A549 (cell line): Measurements from ENCODE around the gene SCN4B. TPM values are rescaled to one million over a fixed set of nuclear protein-coding genes. Genes with fewer than 3 reads are reported as not detected.

Source experiments
- ATAC-seq, 2 experiments: fragments of 200-7000 bp in 1 of 2; fragments of >200 bp in 1 of 2; cut with Nextera tagmentation in 1 of 2; cut with Tn5 transposase in 1 of 2; 3 replicates each; pipeline versions ENCODE4 v1.8.0 to v1.9.1; 2018 to 2020; ENCODE audit warnings: mild to moderate bottlenecking in 1 of 2, moderate library complexity in 1 of 2
- CTCF ChIA-PET: fragments of 300-600 bp; sonication (Branson Sonifier 250); formaldehyde crosslinking; extraction: SDS; loops from one replicate; lab custom pipeline; 2021; ENCODE audit warnings: antibody characterized with exemption, inconsistent platforms; lab: Yijun Ruan, JAX
- POLR2A ChIA-PET: fragments of 350-600 bp; formaldehyde crosslinking; extraction: SDS; loops from one replicate; lab custom pipeline; 2021; ENCODE audit warnings: antibody characterized with exemption, inconsistent platforms; lab: Yijun Ruan, JAX
- DNase-seq, 2 experiments: peaks; one replicate each; pipeline versions ENCODE4 v3.0.0 to v3.0.0-alpha.2; 2011 to 2016; ENCODE audit warnings: low read depth in 1 of 2, low spot score in 1 of 2
- FAIRE-seq: peaks from 2 replicates; lab custom pipeline; 2011; peaks lifted over from hg19 to GRCh38; lab: Jason Lieb, UNC
- H3K27ac ChIP-seq, 2 experiments: fragments of >200 bp; sonication (Bioruptor Twin); formaldehyde crosslinking; 3 replicates each; pipeline ENCODE4 v1.5.1; 2016 to 2017
- H3K4me1 ChIP-seq: fragments of >200 bp; sonication (Bioruptor Twin); formaldehyde crosslinking; 3 replicates; pipeline ENCODE4 v1.6.1; 2016
- H3K4me2 ChIP-seq: fragments of >200 bp; sonication (Bioruptor Twin); formaldehyde crosslinking; 3 replicates; pipeline ENCODE4 v1.6.1; 2016
- H3K4me3 ChIP-seq: fragments of >200 bp; sonication (Bioruptor Twin); formaldehyde crosslinking; 3 replicates; pipeline ENCODE4 v1.5.1; 2016
- H3K9me3 ChIP-seq: fragments of >200 bp; sonication (Bioruptor Twin); formaldehyde crosslinking; 3 replicates; pipeline ENCODE4 v1.6.1; 2016
- CBX2 ChIP-seq: fragments of 200-600 bp; sonication (generic); IDR thresholded peaks from 2 replicates; pipeline ENCODE4 v1.6.1; 2016; ENCODE audit warnings: low read depth, mild to moderate bottlenecking, borderline replicate concordance
- CHD2 ChIP-seq: fragments of 150-350 bp; IDR thresholded peaks from 2 replicates; pipeline ENCODE4 v1.6.1; 2014; ENCODE audit warnings: low read length; ENCODE audit not compliant: partially characterized antibody
- EHF ChIP-seq: fragments of 250-450 bp; sonication (Bioruptor Pico); IDR thresholded peaks from 2 replicates; pipeline ENCODE4 v1.5.0; 2020; ENCODE audit warnings: mild to moderate bottlenecking
- EHMT2 ChIP-seq: fragments of 200-600 bp; sonication (generic); IDR thresholded peaks from 2 replicates; pipeline ENCODE4 v1.6.1; 2016; ENCODE audit warnings: antibody characterized with exemption, low read depth, mild to moderate bottlenecking, moderate library complexity
- EP300 ChIP-seq, 2 experiments: fragments of >200 bp; sonication (Bioruptor Twin); formaldehyde crosslinking; IDR thresholded peaks; 2 replicates in 1 of 2; 3 replicates in 1 of 2; pipeline ENCODE4 v1.6.1; 2016 to 2017
- ESRRA ChIP-seq: fragments of 150-350 bp; IDR thresholded peaks from 2 replicates; pipeline ENCODE4 v1.6.1; 2014; ENCODE audit warnings: mild to moderate bottlenecking, low read length, borderline replicate concordance
- FOSB ChIP-seq: fragments of 250-450 bp; sonication (Bioruptor Pico); IDR thresholded peaks from 2 replicates; pipeline ENCODE4 v1.5.0; 2020; ENCODE audit warnings: mild to moderate bottlenecking, moderate library complexity
- GATA3 ChIP-seq: IDR thresholded peaks from 2 replicates; pipeline ENCODE4 v1.6.1; 2012; ENCODE audit warnings: borderline replicate concordance
- KDM1A ChIP-seq: fragments of 200-600 bp; sonication (generic); IDR thresholded peaks from 2 replicates; pipeline ENCODE4 v1.6.1; 2016; ENCODE audit warnings: low read depth, mild to moderate bottlenecking
- RAD21 ChIP-seq, 2 experiments: fragments of >200 bp in 1 of 2; sonication (Bioruptor Twin) in 1 of 2; formaldehyde crosslinking in 1 of 2; IDR thresholded peaks in 1 of 2; conservative IDR thresholded peaks in 1 of 2; 2 replicates in 1 of 2; 3 replicates in 1 of 2; pipeline ENCODE4 v1.6.1; 2012 to 2018; ENCODE audit warnings: inconsistent platforms in 1 of 2
- RNF2 ChIP-seq: fragments of 200-600 bp; sonication (generic); IDR thresholded peaks from 2 replicates; pipeline ENCODE4 v1.6.1; 2016; ENCODE audit warnings: low read depth, mild to moderate bottlenecking, antibody characterized with exemption, moderate library complexity, borderline replicate concordance
- SMC3 ChIP-seq: fragments of >200 bp; sonication (Bioruptor Twin); formaldehyde crosslinking; IDR thresholded peaks from 3 replicates; pipeline ENCODE4 v1.6.1; 2018; ENCODE audit warnings: inconsistent platforms
- TP53 ChIP-seq: fragments of 250-450 bp; sonication (Bioruptor Pico); IDR thresholded peaks from 2 replicates; pipeline ENCODE4 v1.5.0; 2021; ENCODE audit warnings: mild to moderate bottlenecking, moderate library complexity
- ZFP36 ChIP-seq: fragments of 450-650 bp; IDR thresholded peaks from 2 replicates; pipeline ENCODE4 v1.6.1; 2014; ENCODE audit warnings: borderline replicate concordance; ENCODE audit not compliant: partially characterized antibody
- WGBS: methylation state at CpG from one replicate; pipeline ENCODE4 v1.1.6; 2017; ENCODE audit errors: missing lambda C conversion rate; 5-methylcytosine and 5-hydroxymethylcytosine counted together
- polyA plus RNA-seq, 4 experiments: library from polyadenylated mRNA; depleted of rRNA in 3 of 4; stranded (reverse); fragments of >200 nt; fragmentation: RNase III in 1 of 4; extraction: RNeasy Plus Mini Kit Qiagen cat#74134 plus additional on column Dnase treatment in 1 of 4; gene quantifications; 2 replicates in 3 of 4; 3 replicates in 1 of 4; pipeline ENCODE4 v1.2.3, GENCODE V29; 2011 to 2017
- TF ChIP-seq, protein P1 (sequence below): fragments of >200 bp; sonication (Bioruptor Twin); formaldehyde crosslinking; IDR thresholded peaks from 3 replicates; pipeline ENCODE4 v1.5.1; 2016
- TF ChIP-seq, protein P2 (sequence below): fragments of >200 bp; sonication (Bioruptor Twin); formaldehyde crosslinking; IDR thresholded peaks from 3 replicates; pipeline ENCODE4 v1.6.1; 2016
- TF ChIP-seq, protein P3 (sequence below): fragments of 250-450 bp; sonication (Bioruptor Pico); IDR thresholded peaks from 2 replicates; pipeline ENCODE4 v1.5.0; 2020; ENCODE audit warnings: low read depth, mild to moderate bottlenecking, moderate library complexity

Gene SCN4B
- polyA plus RNA-seq, 2 of the 4 experiments (the other 2 are of a cell fraction): 0.12 TPM; not detected in 1

DNA sequence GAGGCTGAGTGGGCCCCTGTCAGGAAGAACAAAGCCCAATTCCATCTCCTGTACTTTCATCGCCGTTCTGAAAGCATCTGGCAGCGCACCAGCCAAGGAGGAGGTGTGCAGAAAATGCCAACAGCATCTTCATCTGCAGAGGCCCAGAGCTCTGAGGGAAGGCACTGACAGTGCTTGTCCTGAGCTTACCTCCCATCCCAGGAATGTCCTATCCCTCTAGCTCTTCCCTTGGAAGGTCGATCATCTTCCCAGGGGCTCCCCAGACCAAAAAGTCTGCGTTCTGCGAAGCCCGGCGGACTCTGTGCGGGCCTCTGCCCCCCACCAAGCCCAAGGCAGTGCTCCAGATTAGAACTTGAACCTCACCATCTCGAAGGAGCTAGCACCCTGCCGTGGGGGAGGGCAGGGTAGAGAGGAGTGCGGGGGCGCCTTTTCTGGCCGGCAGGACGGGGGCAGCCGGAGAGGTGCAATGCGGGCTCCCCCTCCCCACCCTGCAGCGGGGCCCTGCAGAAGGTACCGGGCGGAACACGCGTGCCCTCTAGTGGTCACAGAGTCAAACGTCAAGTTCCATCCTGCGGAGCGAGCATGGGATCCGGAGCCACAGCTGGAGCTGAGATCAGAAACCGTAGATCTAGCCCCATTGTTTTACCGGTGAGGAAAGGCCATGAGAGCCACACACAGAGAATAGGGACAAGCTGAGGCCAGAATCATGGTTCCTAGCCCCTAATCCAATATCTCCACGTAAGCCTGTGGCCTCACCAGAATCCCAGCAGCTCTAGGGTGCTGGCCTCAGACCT lies 18.8 kb upstream of the SCN4B start:
- ChIA-PET POLR2A (interaction anchor here (0.9 kb wide), 1 partner anchor 23 kb away, joined by 3 read pairs; no protein-coding TSS in a partner anchor), CTCF (interaction anchor here (0.6 to 11.1 kb wide), 30 partner anchors 9 to 348 kb away, joined by 3 to 165 read pairs (median 4); partner anchors contain the start of gene SCN4B)
- no peak overlapping the region for H3K4me3 ChIP-seq
- no peaks in the 10 kb centered on the region for H3K9me3 ChIP-seq
- DNase-seq: peak; percentile 37 to 82
- ATAC-seq: peak; percentile 81 to 91; a peak in 5 of 6 replicates
- H3K4me2 ChIP-seq: peak overlapping the region; percentile 46
- FAIRE-seq: no peak
- TF ChIP-seq EHMT2 (no peak), SMC3 (peak; percentile 63), FOSB (CRISPR knock-in tag) (no peak), ZFP36 (no peak), ESRRA (no peak), RAD21 (conservative IDR thresholded peaks at IDR 0.05 in 1 of 2, IDR thresholded peaks at IDR 0.05 in 1 of 2) (peak; percentile 72 to 77), KDM1A (no peak), CBX2 (no peak), EP300 (IDR thresholded peaks at IDR 0.05) (no peak)
- TF ChIP-seq, protein P1, sequence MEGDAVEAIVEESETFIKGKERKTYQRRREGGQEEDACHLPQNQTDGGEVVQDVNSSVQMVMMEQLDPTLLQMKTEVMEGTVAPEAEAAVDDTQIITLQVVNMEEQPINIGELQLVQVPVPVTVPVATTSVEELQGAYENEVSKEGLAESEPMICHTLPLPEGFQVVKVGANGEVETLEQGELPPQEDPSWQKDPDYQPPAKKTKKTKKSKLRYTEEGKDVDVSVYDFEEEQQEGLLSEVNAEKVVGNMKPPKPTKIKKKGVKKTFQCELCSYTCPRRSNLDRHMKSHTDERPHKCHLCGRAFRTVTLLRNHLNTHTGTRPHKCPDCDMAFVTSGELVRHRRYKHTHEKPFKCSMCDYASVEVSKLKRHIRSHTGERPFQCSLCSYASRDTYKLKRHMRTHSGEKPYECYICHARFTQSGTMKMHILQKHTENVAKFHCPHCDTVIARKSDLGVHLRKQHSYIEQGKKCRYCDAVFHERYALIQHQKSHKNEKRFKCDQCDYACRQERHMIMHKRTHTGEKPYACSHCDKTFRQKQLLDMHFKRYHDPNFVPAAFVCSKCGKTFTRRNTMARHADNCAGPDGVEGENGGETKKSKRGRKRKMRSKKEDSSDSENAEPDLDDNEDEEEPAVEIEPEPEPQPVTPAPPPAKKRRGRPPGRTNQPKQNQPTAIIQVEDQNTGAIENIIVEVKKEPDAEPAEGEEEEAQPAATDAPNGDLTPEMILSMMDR: peak; percentile 71
- TF ChIP-seq, protein P2, sequence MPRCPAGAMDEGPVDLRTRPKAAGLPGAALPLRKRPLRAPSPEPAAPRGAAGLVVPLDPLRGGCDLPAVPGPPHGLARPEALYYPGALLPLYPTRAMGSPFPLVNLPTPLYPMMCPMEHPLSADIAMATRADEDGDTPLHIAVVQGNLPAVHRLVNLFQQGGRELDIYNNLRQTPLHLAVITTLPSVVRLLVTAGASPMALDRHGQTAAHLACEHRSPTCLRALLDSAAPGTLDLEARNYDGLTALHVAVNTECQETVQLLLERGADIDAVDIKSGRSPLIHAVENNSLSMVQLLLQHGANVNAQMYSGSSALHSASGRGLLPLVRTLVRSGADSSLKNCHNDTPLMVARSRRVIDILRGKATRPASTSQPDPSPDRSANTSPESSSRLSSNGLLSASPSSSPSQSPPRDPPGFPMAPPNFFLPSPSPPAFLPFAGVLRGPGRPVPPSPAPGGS: no peak
- TF ChIP-seq, protein P3, sequence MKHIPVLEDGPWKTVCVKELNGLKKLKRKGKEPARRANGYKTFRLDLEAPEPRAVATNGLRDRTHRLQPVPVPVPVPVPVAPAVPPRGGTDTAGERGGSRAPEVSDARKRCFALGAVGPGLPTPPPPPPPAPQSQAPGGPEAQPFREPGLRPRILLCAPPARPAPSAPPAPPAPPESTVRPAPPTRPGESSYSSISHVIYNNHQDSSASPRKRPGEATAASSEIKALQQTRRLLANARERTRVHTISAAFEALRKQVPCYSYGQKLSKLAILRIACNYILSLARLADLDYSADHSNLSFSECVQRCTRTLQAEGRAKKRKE (CRISPR knock-in tag): no peak
- no peak overlapping the region for H3K27ac ChIP-seq
- H3K4me1 ChIP-seq: peaks cover 10% of the 10 kb centered on the region; the same call in 2 of the 3 replicates
- 19% methylated on average over 15 of the region's 29 CpGs for WGBS

DNA sequence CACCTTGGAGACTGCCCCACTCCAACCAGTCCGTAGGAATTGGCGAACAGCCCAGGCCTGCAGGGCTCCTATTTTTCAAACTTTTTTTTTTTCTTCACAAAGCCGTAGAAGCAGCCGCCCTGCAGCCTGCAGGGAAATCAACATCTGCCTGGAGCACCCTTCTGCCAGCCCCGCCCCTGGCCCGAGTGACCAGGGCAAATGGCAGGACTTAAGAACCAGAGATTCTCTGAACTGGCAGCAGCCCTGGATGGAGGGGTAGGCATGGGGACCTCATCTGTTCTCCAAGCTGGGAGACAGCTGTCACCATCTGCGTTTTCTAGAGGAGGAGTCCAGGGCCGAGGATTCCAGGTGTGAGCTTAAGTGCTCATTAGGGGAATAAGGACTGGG lies 18.3 kb upstream of the SCN4B start:
- TF ChIP-seq RNF2: no peak
- TF ChIP-seq GATA3: no peak
- TF ChIP-seq ZFP36: no peak
- TF ChIP-seq CHD2: no peak
- no peak for TF ChIP-seq EHF (CRISPR knock-in tag)
- TF ChIP-seq TP53 (CRISPR knock-in tag): no peak
- TF ChIP-seq CBX2: no peak
- 29% methylated on average over 6 of the region's 8 CpGs for WGBS
- ChIA-PET POLR2A (interaction anchor here (0.9 kb wide), 1 partner anchor 24 kb away, joined by 3 read pairs; no protein-coding TSS in a partner anchor), CTCF (interaction anchor here (0.6 to 11.1 kb wide), 26 partner anchors 9 to 708 kb away, joined by 3 to 165 read pairs (median 4); partner anchors contain the start of gene SCN4B)
- H3K4me2 ChIP-seq: no peak overlapping the region
- ATAC-seq (no peak), DNase-seq (no peak), FAIRE-seq (no peak)
- H3K9me3 ChIP-seq: no peaks in the 10 kb centered on the region
- H3K4me1 ChIP-seq: peaks cover 9% of the 10 kb centered on the region; the same call in 2 of the 3 replicates
- H3K27ac ChIP-seq: no peak overlapping the region
- H3K4me3 ChIP-seq: no peak overlapping the region
